Prostate gland (tissue), 2 donors: ENCODE results near the gene PTGES2. TPM values are rescaled to one million over a fixed set of nuclear protein-coding genes. Genes with fewer than 3 reads are reported as not detected.
"Not testable (repeated sequence)": the region's sequence is repeated elsewhere in the genome, so short reads cannot be mapped to it uniquely, and the experiment has no call there.

Source experiments
- DNase-seq: peaks from one replicate; pipeline ENCODE4 v3.0.0-alpha.2; 2019; ENCODE audit warnings: low spot score
- H3K27ac ChIP-seq, 2 donors: fragments of 200-600 bp; sonication (generic); 2 replicates each; pipeline ENCODE4 v1.5.1; 2017 to 2019
- H3K27me3 ChIP-seq: fragments of 200-600 bp; sonication (generic); replicated peaks from 2 replicates; pipeline ENCODE4 v1.5.1; 2019; ENCODE audit not compliant: insufficient read depth
- H3K36me3 ChIP-seq, 2 donors: fragments of 200-600 bp; sonication (generic); 1 replicate in 1 of 2; 2 replicates in 1 of 2; pipeline versions ENCODE4 v1.5.1 to v1.8.1; 2017 to 2019
- H3K4me1 ChIP-seq: fragments of 200-600 bp; sonication (generic); replicated peaks from 2 replicates; pipeline ENCODE4 v1.5.1; 2019
- H3K4me3 ChIP-seq, 2 donors: fragments of 200-600 bp; sonication (generic); 2 replicates each; pipeline ENCODE4 v1.5.1; 2017 to 2019
- H3K9me3 ChIP-seq: fragments of 200-600 bp; sonication (generic); 2 replicates; pipeline ENCODE4 v1.5.1; 2017
- POLR2A ChIP-seq: fragments of 450-650 bp; IDR thresholded peaks from one replicate; pipeline ENCODE4 v1.6.1; 2016; ENCODE audit warnings: antibody characterized with exemption, mild to moderate bottlenecking
- POLR2AphosphoS5 ChIP-seq: sonication (generic); formaldehyde crosslinking; IDR thresholded peaks from one replicate; pipeline ENCODE4 v1.6.1; 2017; ENCODE audit warnings: antibody characterized with exemption
- WGBS: methylation state at CpG from one replicate; pipeline ENCODE4 v1.1.5; 2018; 5-methylcytosine and 5-hydroxymethylcytosine counted together
- intact Hi-C: fragments of 100-400 bp; cut with DNase I; formaldehyde crosslinking; loops from one replicate; pipeline ENCODE4 v1.14.2; 2022
- total RNA-seq, 2 donors: library from RNA; depleted of rRNA; stranded (reverse); fragments of >200 nt; gene quantifications; one replicate each; pipeline ENCODE4 v1.1.0, GENCODE V29; 2016
- TF ChIP-seq, protein P1 (sequence below), 4 experiments: fragments of 200-600 bp in 2 of 4; fragments of 450-650 bp in 2 of 4; sonication (generic) in 2 of 4; IDR thresholded peaks; 1 replicate in 3 of 4; 2 replicates in 1 of 4; pipeline ENCODE4 v1.5.1; 2016 to 2019; ENCODE audit warnings: antibody characterized with exemption in 4 of 4, mild to moderate bottlenecking in 2 of 4, moderate library complexity in 2 of 4

Gene PTGES2
- total RNA-seq, 2 donors from 2014 or later, result 89.4 to 96.1 TPM

DNA sequence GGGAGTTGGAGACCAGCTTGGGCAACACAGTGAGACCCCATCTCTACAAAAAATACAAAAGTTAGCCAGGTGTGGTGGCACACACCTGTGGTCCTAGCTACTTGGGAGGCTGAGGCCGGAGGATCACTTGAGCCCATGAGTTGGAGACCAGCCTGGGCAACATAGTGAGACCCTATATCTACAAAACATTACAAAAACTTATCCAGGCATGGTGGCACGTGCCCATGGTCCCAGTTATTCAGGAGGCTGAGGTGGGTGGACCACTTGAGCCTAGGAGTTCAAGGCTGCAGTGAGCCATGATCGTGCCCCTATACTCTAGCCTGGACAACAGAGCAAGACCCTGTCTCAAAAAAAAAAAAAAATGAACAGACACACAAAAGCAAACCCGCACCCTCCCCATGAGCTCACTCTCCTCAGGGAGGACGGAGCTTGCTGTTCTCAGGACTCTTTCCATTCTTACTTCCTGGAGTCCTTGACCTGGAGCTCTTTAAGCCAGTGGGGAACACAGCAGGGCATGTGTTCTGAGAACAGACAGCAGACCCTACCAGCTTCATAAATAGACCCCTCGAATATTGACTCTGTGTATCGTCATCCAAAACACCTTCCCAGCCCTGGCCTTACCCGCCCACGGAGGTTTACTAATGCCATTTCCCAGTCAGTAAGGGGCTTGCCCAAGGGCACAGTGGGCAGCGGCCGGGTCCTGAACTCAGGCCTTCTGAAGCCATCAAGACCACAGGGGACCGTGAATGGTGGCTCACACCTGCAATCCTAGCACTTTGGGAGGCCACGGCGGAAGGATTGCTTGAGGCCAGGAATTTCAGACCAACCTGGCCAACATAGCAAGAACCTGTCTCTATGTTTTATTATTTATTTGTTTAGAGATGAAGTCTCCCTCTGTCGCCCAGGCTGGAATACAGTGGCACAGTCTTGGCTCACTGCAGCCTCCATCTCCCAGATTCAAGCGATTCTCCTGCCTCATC is 11.1 kb downstream of the PTGES2 start:
- DNase-seq, result no peak
- Histone ChIP-seq H3K27me3 (no peaks in the 10 kb centered on the region), H3K27ac (no peak overlapping the region), H3K9me3 (no peaks in the 10 kb centered on the region), H3K4me1 (no peaks in the 10 kb centered on the region), H3K4me3 (no peak overlapping the region), H3K36me3 (no peaks in the 10 kb centered on the region)
- intact Hi-C loops, result no loop called here
- WGBS, result 88% methylated on average over 16 of the region's 16 CpGs
- TF ChIP-seq, protein P1, sequence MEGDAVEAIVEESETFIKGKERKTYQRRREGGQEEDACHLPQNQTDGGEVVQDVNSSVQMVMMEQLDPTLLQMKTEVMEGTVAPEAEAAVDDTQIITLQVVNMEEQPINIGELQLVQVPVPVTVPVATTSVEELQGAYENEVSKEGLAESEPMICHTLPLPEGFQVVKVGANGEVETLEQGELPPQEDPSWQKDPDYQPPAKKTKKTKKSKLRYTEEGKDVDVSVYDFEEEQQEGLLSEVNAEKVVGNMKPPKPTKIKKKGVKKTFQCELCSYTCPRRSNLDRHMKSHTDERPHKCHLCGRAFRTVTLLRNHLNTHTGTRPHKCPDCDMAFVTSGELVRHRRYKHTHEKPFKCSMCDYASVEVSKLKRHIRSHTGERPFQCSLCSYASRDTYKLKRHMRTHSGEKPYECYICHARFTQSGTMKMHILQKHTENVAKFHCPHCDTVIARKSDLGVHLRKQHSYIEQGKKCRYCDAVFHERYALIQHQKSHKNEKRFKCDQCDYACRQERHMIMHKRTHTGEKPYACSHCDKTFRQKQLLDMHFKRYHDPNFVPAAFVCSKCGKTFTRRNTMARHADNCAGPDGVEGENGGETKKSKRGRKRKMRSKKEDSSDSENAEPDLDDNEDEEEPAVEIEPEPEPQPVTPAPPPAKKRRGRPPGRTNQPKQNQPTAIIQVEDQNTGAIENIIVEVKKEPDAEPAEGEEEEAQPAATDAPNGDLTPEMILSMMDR (IDR thresholded peaks at IDR 0.05), result no peak
- TF ChIP-seq POLR2AphosphoS5, result no peak
- TF ChIP-seq POLR2A, result no peak

GRCh38 chr9:128115187-128116103 is 12.1 kb downstream of the PTGES2 start:
- WGBS, result 90% methylated on average over 26 of the region's 26 CpGs
- TF ChIP-seq POLR2A (no peak), POLR2AphosphoS5 (no peak)
- TF ChIP-seq, protein P1 (IDR thresholded peaks at IDR 0.05), result no peak
- no peak for DNase-seq
- no peaks in the 10 kb centered on the region for H3K27me3 ChIP-seq
- intact Hi-C loops, result no loop called here
- no peaks in the 10 kb centered on the region for H3K9me3 ChIP-seq
- H3K36me3 ChIP-seq, result no peaks in the 10 kb centered on the region
- H3K4me3 ChIP-seq, result no peak overlapping the region
- H3K27ac ChIP-seq, result no peak overlapping the region
- no peaks in the 10 kb centered on the region for H3K4me1 ChIP-seq

DNA sequence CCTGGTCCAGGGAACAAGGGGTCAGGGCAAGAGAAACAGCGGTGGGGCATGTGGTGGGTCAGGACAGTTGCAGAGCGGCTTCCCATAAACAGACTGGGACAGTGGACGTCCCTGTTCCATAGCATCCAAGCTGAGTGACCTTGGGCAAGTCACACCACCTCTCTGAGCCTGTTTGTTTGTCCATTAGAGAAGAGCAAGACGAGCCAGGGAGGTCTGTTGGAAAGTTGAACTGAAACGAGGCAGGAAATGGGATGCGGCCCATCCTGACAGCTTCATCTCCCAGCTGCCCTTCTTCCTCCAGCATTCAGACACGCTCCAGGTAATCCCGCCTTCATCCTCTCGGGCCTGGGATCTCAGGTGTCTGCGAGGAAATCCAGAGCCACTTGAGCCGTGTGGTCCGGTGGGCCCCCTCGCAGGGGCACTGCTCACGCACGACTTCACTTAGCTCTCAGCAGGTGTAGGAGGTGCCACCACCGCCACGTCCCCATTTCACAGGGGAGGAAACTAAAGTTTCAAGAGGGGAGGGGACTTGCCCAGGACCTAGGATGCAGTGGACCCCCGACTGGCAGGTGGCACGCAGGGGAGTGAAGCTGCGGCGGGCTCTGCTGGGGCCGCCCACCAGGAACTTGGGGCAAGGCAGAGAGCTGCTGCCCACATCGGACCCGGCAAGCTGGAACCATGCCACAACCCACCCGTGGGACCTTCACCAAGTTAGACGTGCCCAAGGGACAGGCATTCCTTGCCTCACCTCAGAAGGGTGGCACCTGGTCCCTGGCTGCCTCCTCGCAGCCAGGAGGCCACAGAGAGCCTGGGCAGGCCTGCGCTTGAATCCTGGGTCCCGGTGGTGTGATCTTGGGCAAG is 13.0 kb downstream of the PTGES2 start:
- H3K27ac ChIP-seq, result no peak overlapping the region
- H3K4me3 ChIP-seq, result no peak overlapping the region
- H3K9me3 ChIP-seq, result no peaks in the 10 kb centered on the region
- H3K36me3 ChIP-seq, result no peaks in the 10 kb centered on the region
- H3K27me3 ChIP-seq, result no peaks in the 10 kb centered on the region
- WGBS, result 81% methylated on average over 25 of the region's 29 CpGs
- no peaks in the 10 kb centered on the region for H3K4me1 ChIP-seq
- TF ChIP-seq, protein P1 (IDR thresholded peaks at IDR 0.05), result no peak
- TF ChIP-seq POLR2A, result no peak
- no peak for DNase-seq
- intact Hi-C loops, result no loop called here

DNA sequence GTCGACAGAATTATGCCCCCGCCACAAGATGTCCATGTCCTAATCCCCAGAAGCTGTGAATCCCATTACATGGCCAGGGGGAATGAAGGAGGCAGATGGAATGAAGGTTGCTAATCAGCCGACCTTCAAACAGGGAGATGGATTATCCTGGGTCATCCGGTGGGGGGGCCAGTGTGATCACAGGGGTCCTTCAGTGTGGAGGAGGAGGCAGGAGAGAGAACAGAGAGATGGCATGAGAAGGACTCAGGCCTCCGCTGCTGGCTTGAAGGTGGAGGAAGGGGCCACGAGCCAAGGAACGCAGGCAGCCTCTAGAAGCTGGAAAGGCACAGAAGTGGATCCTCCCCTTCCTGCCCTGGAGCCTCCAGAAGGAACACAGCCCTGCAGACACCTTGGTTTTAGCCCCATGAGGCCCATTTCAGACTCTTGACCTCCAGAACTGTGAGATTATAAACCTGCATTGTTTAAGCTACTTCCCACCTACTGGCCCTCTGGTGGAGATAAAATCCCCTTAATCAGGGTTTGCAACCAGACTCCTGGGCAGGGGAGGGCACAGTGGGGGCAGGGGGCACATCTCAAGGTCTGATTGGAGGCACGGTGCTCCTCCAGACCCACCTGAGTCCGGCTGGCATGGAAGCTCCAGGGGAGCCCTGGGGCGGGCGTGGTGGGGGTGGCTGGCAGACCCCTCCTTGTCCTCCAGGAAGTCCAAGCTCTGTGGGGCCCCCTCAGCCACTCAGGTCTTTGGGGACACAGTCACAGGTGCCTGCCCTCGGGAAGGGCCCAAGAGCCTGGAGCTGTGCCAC is 13.8 kb downstream of the PTGES2 start:
- no peak for DNase-seq

GRCh38 chr9:128111726-128112125 is 15.8 kb downstream of the PTGES2 start:
- H3K27ac ChIP-seq, DNase-seq, H3K9me3 ChIP-seq, H3K27me3 ChIP-seq, intact Hi-C loops, H3K4me3 ChIP-seq, H3K4me1 ChIP-seq: not testable (repeated sequence)
- H3K36me3 ChIP-seq, result peaks cover 7 to 16% of the 10 kb centered on the region in 2 donors
- WGBS, result 83% methylated on average over 12 of the region's 12 CpGs

More for the DNA sequence above, 13.8 kb downstream of the PTGES2 start:
- no peaks in the 10 kb centered on the region for H3K4me1 ChIP-seq
- 94% methylated on average over 12 of the region's 12 CpGs for WGBS
- H3K9me3 ChIP-seq, result no peaks in the 10 kb centered on the region
- no peak overlapping the region for H3K27ac ChIP-seq
- H3K4me3 ChIP-seq, result no peak overlapping the region
- intact Hi-C loops, result no loop called here
- H3K27me3 ChIP-seq, result no peaks in the 10 kb centered on the region
- peaks cover 0 to 5% of the 10 kb centered on the region in 2 donors for H3K36me3 ChIP-seq
- no peak for TF ChIP-seq POLR2AphosphoS5
- TF ChIP-seq, protein P1 (IDR thresholded peaks at IDR 0.05), result no peak
- no peak for TF ChIP-seq POLR2A
